Measurements from ENCODE around the gene CEP192. TPM values are rescaled to one million over a fixed set of nuclear protein-coding genes. Genes with fewer than 3 reads are reported as not detected.

The CEP192 gene
- total and polyA plus RNA-seq, 2 donors (not counting 1 experiment from before 2014, with no cell fraction given): 39.3 to 47.3 TPM

GRCh38 chr18:13035249-13035914 lies 44.2 kb downstream of the CEP192 start:
- no peaks in the 10 kb centered on the region for H3K27me3 ChIP-seq (replicated peaks in 1 of 4; ENCODE audit: control extremely low read depth in 1 of 4, control insufficient read depth in 3 of 4, insufficient read depth in 4 of 4, low read length in 3 of 4)
- no peak overlapping the region for H3K9ac ChIP-seq (ENCODE audit: low read length)
- TF ChIP-seq CTCF (IDR thresholded peaks at IDR 0.05) (no peak), EZH2 (IDR thresholded peaks at IDR 0.05; ENCODE audit: borderline replicate concordance, insufficient read depth, low read depth, low read length, poor library complexity, severe bottlenecking) (no peak)
- Mint-ChIP-seq H3K4me3 (no peak overlapping the region), H3K27me3 (no peaks in the 10 kb centered on the region), H3K27ac (no peak overlapping the region), H3K9me3 (ENCODE audit: insufficient read depth) (no peaks in the 10 kb centered on the region), H3K4me1 (no peaks in the 10 kb centered on the region)
- CTCF ChIA-PET: no interaction called here
- H3K4me3 ChIP-seq (ENCODE audit: control extremely low read depth in 1 of 5, extremely low read depth in 1 of 5, insufficient read depth in 1 of 5, low read depth in 2 of 5, low read length in 4 of 5): no peak overlapping the region
- DNase-seq: no peak
- no peak overlapping the region for H2AFZ ChIP-seq (ENCODE audit: insufficient read depth, low read depth, low read length, poor library complexity, severe bottlenecking)
- 100% methylated on average over 4 of the region's 7 CpGs for WGBS (ENCODE audit: insufficient coverage)
- no peak for ATAC-seq (ENCODE audit: low read depth)
- intact Hi-C loops (cut with micrococcal nuclease): no loop called here
- H3K4me1 ChIP-seq (ENCODE audit: control insufficient read depth in 2 of 2, insufficient read depth in 2 of 2, low read length in 2 of 2): no peaks in the 10 kb centered on the region
- no peak overlapping the region for H3K4me2 ChIP-seq (replicated peaks; ENCODE audit: low read depth, low read length, poor library complexity, severe bottlenecking)
- peaks cover 18 to 47% of the 10 kb centered on the region in 2 experiments for H3K36me3 ChIP-seq (replicated peaks in 1 of 2; ENCODE audit: control extremely low read depth in 1 of 2, control insufficient read depth in 1 of 2, extremely low read depth in 1 of 2, insufficient read depth in 2 of 2, low read length in 1 of 2)
- no peaks in the 10 kb centered on the region for H3K9me3 ChIP-seq (ENCODE audit: control extremely low read depth in 1 of 3, control insufficient read depth in 2 of 3, insufficient read depth in 1 of 3, low read length in 2 of 3)
- POLR2A ChIA-PET: no interaction called here
- H3K27ac ChIP-seq (ENCODE audit: low read length in 2 of 2): no peak overlapping the region
- no peaks in the 10 kb centered on the region for H3K79me2 ChIP-seq (ENCODE audit: control insufficient read depth, insufficient read depth, low read length)
- H4K20me1 ChIP-seq (ENCODE audit: control insufficient read depth, insufficient read depth, low read length, poor library complexity, severe bottlenecking): no peaks in the 10 kb centered on the region

GRCh38 chr18:13036622-13037320 lies 45.6 kb downstream of the CEP192 start:
- TF ChIP-seq EZH2 (IDR thresholded peaks at IDR 0.05; ENCODE audit: borderline replicate concordance, insufficient read depth, low read depth, low read length, poor library complexity, severe bottlenecking) (no peak), CTCF (IDR thresholded peaks at IDR 0.05) (no peak)
- no peak overlapping the region for H3K4me3 Mint-ChIP-seq
- Histone ChIP-seq H3K4me1 (ENCODE audit: control insufficient read depth in 2 of 2, insufficient read depth in 2 of 2, low read length in 2 of 2) (no peaks in the 10 kb centered on the region), H3K27me3 (replicated peaks in 1 of 4; ENCODE audit: control extremely low read depth in 1 of 4, control insufficient read depth in 3 of 4, insufficient read depth in 4 of 4, low read length in 3 of 4) (no peaks in the 10 kb centered on the region), H3K27ac (ENCODE audit: low read length in 2 of 2) (no peak overlapping the region), H3K4me3 (ENCODE audit: control extremely low read depth in 1 of 5, extremely low read depth in 1 of 5, insufficient read depth in 1 of 5, low read depth in 2 of 5, low read length in 4 of 5) (no peak overlapping the region), H2AFZ (ENCODE audit: insufficient read depth, low read depth, low read length, poor library complexity, severe bottlenecking) (no peak overlapping the region), H3K9ac (ENCODE audit: low read length) (no peak overlapping the region), H3K36me3 (replicated peaks in 1 of 2; ENCODE audit: control extremely low read depth in 1 of 2, control insufficient read depth in 1 of 2, extremely low read depth in 1 of 2, insufficient read depth in 2 of 2, low read length in 1 of 2) (peaks cover 16 to 40% of the 10 kb centered on the region in 2 experiments), H3K9me3 (ENCODE audit: control extremely low read depth in 1 of 3, control insufficient read depth in 2 of 3, insufficient read depth in 1 of 3, low read length in 2 of 3) (no peaks in the 10 kb centered on the region), H3K4me2 (replicated peaks; ENCODE audit: low read depth, low read length, poor library complexity, severe bottlenecking) (no peak overlapping the region), H3K79me2 (ENCODE audit: control insufficient read depth, insufficient read depth, low read length) (no peaks in the 10 kb centered on the region), H4K20me1 (ENCODE audit: control insufficient read depth, insufficient read depth, low read length, poor library complexity, severe bottlenecking) (no peaks in the 10 kb centered on the region)
- no peak overlapping the region for H3K27ac Mint-ChIP-seq
- ChIA-PET POLR2A (no interaction called here), CTCF (no interaction called here)
- no peaks in the 10 kb centered on the region for H3K27me3 Mint-ChIP-seq
- no peaks in the 10 kb centered on the region for H3K4me1 Mint-ChIP-seq
- intact Hi-C loops (cut with micrococcal nuclease): no loop called here
- H3K9me3 Mint-ChIP-seq (ENCODE audit: insufficient read depth): no peaks in the 10 kb centered on the region
- no peak for ATAC-seq (ENCODE audit: low read depth)
- WGBS (ENCODE audit: insufficient coverage): 100% methylated on average over 6 of the region's 7 CpGs
- DNase-seq: no peak
